ENCODE results near the gene CITED4.

Gene CITED4

GRCh38 chr1:40851643-40852042, 10.5 kb downstream of the CITED4 start:
- no peak for DNase-seq (ENCODE audit: extremely low read depth, low read depth)
- TF ChIP-seq CTCF (IDR thresholded peaks at IDR 0.05; ENCODE audit: low read depth, low read length): no peak

- DNase-seq (ENCODE audit: extremely low read depth, low read depth): no peak
- TF ChIP-seq CTCF (IDR thresholded peaks at IDR 0.05; ENCODE audit: low read depth, low read length): peak; percentile 68
Observed at GRCh38 chr1:40849801-40850592, 12.2 kb downstream of the CITED4 start.

GRCh38 chr1:40848530-40849189, 13.5 kb downstream of the CITED4 start:
- DNase-seq (ENCODE audit: extremely low read depth, low read depth): peak; percentile 27
- TF ChIP-seq CTCF (IDR thresholded peaks at IDR 0.05; ENCODE audit: low read depth, low read length): peak; percentile 95

GRCh38 chr1:40847023-40847745, 15.0 kb downstream of the CITED4 start:
- TF ChIP-seq CTCF (IDR thresholded peaks at IDR 0.05; ENCODE audit: low read depth, low read length): no peak
- DNase-seq (ENCODE audit: extremely low read depth, low read depth): no peak

- no peak for DNase-seq (ENCODE audit: extremely low read depth, low read depth)
- TF ChIP-seq CTCF (IDR thresholded peaks at IDR 0.05; ENCODE audit: low read depth, low read length): no peak
Observed at GRCh38 chr1:40845895-40846294, 16.3 kb downstream of the CITED4 start.

GRCh38 chr1:40844887-40845878, 17.0 kb downstream of the CITED4 start:
- TF ChIP-seq CTCF (IDR thresholded peaks at IDR 0.05; ENCODE audit: low read depth, low read length): no peak
- no peak for DNase-seq (ENCODE audit: extremely low read depth, low read depth)

Measured in AG09319 (cell line).